ENCODE results near the gene R3HDM4.

R3HDM4 gene

DNA sequence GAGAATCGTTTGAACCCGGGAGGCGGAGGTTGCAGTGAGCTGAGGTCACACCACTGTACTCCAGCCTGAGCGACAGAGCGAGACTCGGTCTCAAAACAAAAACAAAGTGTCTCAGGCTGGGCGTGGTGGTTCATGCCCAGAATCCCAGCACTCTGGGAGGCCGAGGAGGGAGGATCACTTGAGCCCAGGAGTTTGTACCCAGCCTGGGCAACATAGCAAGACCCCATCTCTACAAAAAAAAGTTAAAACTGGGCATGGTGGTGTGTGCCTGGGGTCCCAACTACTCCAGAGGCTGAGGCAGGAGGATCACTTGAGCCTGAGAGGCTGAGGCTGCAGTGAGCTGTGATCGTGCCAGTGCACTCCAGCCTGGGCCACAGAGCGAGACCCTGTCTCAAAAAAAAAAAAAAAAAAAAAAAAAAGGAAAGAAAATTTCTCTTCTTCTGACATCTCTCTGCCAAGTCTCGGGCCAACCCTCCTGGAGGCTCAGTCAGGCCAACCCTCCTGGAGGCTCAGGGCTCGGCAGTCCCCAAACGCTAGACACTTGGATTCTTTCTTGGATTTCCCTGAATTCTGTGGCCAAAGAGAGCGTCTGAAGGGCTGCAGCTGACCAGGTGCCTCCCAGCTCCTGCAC, 39.1 kb upstream of the R3HDM4 start:
- Mint-ChIP-seq H3K27ac (no peak overlapping the region), H3K9me3 (no peaks in the 10 kb centered on the region), H3K36me3 (no peaks in the 10 kb centered on the region), H3K4me1 (peaks cover 7% of the 10 kb centered on the region), H3K4me3 (no peak overlapping the region), H3K27me3 (no peaks in the 10 kb centered on the region)

DNA sequence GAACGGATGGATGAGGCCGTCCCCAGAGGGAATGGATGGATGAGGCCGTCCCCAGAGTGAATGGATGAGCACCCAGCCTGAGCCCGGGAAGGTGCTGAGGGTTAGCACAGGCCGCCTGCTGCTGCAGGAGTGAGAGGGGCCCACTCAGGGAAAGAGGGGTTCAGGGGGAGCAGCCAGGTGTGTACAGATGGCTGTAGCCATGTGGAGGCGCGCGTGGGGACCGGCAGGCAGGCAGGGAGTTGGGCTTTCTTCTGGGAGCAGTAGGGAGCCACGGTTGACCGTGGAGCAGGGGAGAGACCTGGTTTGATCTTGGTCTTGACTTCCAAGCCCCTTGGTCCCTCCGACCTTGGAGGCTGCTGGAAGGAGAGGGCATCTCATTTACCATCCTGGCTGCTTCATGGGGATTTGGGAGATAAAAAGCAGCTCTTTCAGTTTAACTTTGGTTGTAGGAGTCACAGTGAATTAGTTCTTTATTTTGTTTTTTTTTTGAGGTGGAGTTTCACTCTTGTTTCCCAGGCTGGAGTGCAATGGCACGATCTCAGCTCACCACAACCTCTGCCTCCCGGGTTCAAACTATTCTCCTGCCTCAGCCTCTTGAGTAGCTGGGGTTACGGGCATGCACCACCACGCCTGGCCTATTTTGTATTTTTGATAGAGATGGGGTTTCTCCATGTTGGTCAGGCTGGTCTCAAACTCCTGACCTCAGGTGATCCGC, 37.5 kb upstream of the R3HDM4 start:
- no peak overlapping the region for H3K4me3 Mint-ChIP-seq
- peaks cover 7% of the 10 kb centered on the region for H3K4me1 Mint-ChIP-seq
- no peak overlapping the region for H3K27ac Mint-ChIP-seq
- no peaks in the 10 kb centered on the region for H3K9me3 Mint-ChIP-seq
- no peaks in the 10 kb centered on the region for H3K36me3 Mint-ChIP-seq
- H3K27me3 Mint-ChIP-seq = no peaks in the 10 kb centered on the region

DNA sequence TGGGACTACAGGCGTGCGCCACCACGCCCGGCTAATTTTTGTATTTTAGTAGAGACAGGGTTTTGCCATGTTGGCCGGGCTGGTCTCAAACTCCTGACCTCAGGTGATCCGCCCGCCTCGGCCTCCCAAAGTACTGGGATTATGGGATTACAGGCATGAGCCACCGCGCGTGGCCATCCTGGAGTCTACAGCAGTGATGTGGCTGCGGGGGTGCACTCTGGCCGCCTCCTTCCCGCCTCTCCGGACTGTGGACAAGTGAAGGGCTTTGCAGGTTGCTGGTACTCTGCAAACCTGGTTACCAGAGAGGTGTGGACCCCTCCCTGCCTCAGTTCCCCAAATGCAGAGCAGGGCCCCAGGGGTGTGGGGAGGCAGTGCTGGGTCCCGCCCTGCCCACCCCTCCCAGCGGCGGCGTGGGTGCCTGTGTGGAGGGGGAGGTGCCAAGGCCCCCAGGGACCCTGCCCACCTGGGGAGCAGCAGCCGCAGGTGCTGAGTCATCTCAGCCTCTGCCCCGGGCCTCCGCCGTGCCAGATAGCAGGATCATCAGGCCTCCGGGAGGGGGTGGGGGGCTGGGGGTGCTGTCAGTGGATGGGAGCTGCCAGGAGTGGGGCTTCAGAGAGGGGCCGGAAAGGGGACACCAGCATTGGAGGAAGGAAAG, 36.0 kb upstream of the R3HDM4 start:
- Mint-ChIP-seq H3K27me3 (no peaks in the 10 kb centered on the region), H3K36me3 (no peaks in the 10 kb centered on the region), H3K27ac (no peak overlapping the region), H3K9me3 (no peaks in the 10 kb centered on the region), H3K4me3 (no peak overlapping the region), H3K4me1 (peaks cover 7% of the 10 kb centered on the region)

DNA sequence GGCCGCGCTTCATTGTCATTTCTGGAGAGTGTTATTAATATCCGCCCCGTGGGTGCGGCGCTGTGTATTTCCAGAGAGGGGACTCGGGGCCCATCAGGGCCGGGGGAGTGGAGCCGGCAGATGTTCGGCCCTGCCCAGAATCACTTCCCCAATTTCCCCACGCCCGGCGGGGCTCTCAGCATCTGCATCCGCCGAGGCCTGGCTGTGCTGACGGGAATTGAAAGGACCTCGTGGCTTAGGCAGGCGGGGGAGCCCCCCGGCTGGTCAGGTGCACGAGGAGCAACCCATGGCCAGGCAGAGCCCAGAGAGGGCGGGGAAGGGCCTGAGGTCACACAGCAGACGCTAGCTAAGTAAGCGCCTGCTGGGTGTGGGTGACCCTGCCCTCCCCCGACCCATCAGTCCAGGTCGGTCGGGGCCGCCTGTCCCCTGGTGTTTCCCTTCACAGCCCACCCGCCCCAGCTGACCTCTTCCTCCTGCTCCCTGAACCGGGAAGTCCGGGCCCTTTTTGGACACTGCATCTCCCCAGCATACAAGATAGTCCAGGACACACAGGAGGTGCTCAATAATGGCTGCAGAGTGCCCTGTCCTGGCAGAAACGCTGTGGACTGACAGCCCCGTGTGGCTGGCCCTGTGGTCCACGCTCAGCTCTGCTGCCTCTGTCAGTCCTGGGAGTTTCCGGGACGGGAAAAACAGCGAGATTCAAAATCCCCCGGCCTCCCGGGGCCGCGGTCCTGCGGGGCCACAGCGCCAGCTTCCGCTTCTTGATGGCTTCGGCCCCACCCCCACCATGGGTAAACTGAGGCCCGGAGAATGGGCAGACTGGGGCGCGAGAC, 34.9 kb upstream of the R3HDM4 start:
- no peaks in the 10 kb centered on the region for H3K36me3 Mint-ChIP-seq
- no peak overlapping the region for H3K27ac Mint-ChIP-seq

DNA sequence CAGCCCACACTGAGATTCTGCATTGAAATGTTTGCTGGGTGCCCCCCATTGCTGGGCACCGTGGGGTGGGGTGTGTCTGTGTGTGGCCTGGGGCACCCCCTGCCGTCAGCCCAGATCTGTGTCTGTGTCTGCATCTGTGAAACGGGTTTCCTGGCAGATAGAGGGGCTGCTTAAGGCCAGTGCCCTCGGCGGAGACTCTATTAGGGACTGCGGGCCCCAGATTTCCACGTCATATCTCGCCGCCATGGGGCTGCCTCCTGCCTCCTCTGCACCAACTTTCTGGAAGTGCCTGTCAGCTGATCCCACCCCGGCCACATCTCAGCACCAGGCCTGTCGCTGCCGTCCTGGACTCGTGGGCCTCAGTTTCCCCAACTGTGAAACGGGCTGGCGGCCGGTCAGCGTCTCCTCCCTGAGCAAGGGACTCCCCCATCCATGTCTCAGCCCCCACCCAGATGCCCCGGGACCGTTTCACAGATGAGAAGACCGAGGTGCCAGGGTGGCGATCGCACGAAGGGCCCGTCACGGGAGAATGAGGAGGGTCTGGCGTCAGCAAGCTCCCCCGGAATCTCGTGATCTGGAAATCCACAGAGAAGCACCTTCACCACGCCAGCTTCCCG, 34.2 kb upstream of the R3HDM4 start:
- H3K36me3 Mint-ChIP-seq = no peaks in the 10 kb centered on the region
- H3K4me1 Mint-ChIP-seq = no peaks in the 10 kb centered on the region
- no peaks in the 10 kb centered on the region for H3K27me3 Mint-ChIP-seq
- H3K27ac Mint-ChIP-seq = no peak overlapping the region
- H3K9me3 Mint-ChIP-seq = no peaks in the 10 kb centered on the region
- no peak overlapping the region for H3K4me3 Mint-ChIP-seq

More for the DNA sequence above, 34.9 kb upstream of the R3HDM4 start:
- Mint-ChIP-seq H3K4me3 (no peak overlapping the region), H3K4me1 (no peaks in the 10 kb centered on the region), H3K27me3 (no peaks in the 10 kb centered on the region), H3K9me3 (no peaks in the 10 kb centered on the region)

DNA sequence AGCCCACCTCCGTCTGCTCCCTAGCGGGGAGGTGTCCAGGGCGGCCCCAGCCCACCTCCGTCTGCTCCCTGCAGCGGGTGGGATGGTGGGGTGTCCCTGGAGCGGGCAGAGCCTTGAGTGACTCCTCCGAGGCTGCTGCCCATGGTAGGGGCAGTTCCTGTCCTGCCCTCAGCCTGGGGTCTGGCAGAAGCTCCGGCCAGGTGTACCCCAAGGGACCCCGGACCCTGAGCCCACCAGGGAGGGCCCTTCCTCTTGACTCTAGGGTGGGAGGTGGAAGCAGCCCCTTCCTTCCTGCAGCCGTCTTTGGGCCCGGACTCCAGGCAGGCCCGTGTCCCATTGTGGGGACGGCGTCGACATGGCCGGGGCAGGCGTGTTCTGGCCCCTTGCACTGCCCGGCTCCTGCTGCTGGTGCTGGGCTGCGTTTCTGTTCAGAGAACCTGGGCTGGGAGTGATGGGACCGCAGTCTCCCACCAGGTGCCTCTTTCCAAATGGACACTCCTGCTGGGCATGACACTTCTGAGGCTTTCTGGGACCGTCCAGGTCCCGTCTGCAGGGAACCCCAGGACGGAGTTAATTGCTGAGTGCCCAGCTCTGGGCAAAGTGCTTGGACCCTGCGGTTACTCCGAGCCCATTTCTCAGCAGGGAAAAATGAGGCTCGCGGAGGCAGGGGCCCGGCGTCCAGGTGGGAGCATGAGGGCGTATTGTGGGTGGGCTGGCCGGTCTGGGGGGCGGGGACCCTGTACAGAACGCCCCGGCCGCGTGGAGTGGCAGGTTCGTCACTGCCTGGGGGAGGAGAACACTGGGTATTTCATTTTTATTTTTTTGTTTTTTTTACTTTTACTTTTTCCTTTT, 32.6 kb upstream of the R3HDM4 start:
- no peak overlapping the region for H3K4me3 Mint-ChIP-seq
- H3K9me3 Mint-ChIP-seq = no peaks in the 10 kb centered on the region
- H3K36me3 Mint-ChIP-seq = no peaks in the 10 kb centered on the region
- no peaks in the 10 kb centered on the region for H3K27me3 Mint-ChIP-seq
- H3K27ac Mint-ChIP-seq = no peak overlapping the region
- peaks cover 7% of the 10 kb centered on the region for H3K4me1 Mint-ChIP-seq

DNA sequence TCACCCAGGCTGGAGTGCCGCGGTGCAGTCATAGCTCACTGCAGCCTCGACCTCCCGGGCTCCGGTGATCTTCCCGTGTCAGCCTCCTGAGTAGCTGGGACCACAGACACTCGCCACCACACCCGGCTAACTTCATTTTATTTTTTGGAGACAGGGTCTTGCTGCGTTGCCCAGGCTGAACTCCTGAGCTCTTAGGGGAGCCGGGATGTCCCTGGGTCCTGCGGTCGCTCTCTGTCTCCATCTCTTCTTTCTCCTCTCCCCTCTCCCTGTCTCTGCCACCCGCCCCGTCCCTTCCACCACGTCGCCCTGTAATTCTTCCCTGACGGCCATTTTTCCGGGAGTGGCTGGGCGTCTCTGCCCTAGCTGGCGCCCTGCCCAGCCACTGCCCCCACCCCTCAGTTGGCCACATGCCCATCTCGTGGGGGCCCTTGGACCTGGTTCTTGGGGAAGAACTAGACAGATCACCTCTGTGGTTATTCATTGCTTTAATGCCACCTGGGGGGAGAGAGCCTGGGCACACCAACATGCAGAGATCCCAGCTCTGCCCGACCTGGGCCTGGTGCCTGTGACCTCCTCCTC, 31.7 kb upstream of the R3HDM4 start:
- no peaks in the 10 kb centered on the region for H3K36me3 Mint-ChIP-seq
- H3K27me3 Mint-ChIP-seq = no peaks in the 10 kb centered on the region
- H3K4me1 Mint-ChIP-seq = peaks cover 14% of the 10 kb centered on the region
- H3K4me3 Mint-ChIP-seq = no peak overlapping the region
- no peaks in the 10 kb centered on the region for H3K9me3 Mint-ChIP-seq
- H3K27ac Mint-ChIP-seq = no peak overlapping the region

DNA sequence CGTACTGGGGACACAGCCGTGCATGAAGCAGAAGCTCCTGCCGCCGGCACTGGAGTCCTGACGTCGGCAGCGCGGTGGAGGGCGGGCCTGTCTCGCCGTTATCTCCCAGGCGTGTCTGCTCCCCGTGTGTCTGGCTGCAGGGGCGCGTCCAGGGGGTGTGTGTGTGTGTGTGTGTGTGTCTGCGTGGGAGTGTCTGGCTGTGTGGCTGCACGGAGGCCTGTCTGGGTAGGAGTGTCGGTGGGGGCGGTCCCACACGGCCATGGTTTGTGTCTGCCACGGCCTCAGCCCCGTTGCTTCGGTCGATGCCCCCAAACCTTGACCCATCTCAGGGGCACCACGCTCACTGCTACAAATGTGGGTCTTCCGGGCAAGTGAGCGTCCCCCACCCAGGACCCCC, 31.1 kb upstream of the R3HDM4 start:
- peaks cover 20% of the 10 kb centered on the region for H3K4me1 Mint-ChIP-seq
- H3K27ac Mint-ChIP-seq = no peak overlapping the region
- no peaks in the 10 kb centered on the region for H3K27me3 Mint-ChIP-seq
- no peaks in the 10 kb centered on the region for H3K9me3 Mint-ChIP-seq
- H3K4me3 Mint-ChIP-seq = no peak overlapping the region
- no peaks in the 10 kb centered on the region for H3K36me3 Mint-ChIP-seq

DNA sequence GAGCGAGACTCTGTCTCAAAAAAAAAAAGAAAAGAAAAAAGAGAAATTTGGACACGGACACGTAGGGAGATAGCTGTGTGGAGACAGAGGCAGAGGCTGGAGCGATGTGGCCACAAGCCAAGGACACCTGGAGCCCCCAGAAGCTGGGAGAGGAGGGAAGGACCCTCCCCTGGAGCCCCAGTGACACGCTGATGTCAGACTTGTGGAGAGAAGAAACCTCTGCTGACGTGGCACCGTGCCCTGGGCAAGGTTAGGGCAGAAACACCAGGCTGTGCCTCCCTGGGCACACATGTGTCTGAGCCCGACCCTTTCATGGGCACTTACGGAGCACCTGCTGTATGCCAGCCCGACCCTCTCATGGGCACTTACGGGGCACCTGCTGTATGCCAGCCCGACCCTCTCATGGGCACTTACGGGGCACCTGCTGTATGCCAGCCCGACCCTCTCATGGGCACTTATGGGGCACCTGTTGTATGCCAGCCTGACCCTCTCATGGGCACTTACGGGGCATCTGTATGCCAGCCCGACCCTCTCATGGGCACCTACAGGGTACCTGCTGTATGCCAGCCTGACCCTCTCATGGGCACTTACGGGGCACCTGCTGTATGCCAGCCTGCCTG, 30.6 kb upstream of the R3HDM4 start:
- Mint-ChIP-seq H3K27ac (no peak overlapping the region), H3K36me3 (no peaks in the 10 kb centered on the region), H3K4me3 (no peak overlapping the region), H3K4me1 (peaks cover 20% of the 10 kb centered on the region), H3K27me3 (no peaks in the 10 kb centered on the region), H3K9me3 (no peaks in the 10 kb centered on the region)

DNA sequence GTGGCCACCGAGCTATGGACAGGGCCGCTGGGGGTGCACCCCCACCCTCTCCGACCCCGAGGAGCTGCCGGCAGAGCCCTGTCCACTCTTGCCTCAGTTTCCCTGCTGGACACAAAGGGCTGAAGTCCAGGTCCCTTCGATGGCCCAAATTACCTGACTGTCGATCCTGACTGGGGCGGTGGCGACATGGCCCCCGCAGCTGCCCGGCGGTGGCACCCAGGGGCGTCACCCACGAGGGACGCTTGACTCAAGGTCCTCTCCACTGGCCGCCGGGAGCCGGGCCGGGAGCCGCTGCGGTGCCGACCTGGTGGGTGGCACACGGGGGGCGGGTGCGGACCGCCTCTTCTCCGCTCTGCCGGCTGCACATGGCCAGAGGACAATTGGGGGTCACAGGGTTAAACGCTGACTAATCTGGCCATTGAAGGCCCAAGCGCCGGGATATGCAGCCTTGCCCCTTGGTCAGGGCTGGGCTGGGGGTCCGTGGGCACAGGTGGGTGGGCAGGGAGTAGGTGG, 29.2 kb upstream of the R3HDM4 start:
- no peaks in the 10 kb centered on the region for H3K27me3 Mint-ChIP-seq
- no peak overlapping the region for H3K27ac Mint-ChIP-seq
- H3K36me3 Mint-ChIP-seq = no peaks in the 10 kb centered on the region
- H3K9me3 Mint-ChIP-seq = no peaks in the 10 kb centered on the region
- H3K4me1 Mint-ChIP-seq = peaks cover 28% of the 10 kb centered on the region
- H3K4me3 Mint-ChIP-seq = no peak overlapping the region

DNA sequence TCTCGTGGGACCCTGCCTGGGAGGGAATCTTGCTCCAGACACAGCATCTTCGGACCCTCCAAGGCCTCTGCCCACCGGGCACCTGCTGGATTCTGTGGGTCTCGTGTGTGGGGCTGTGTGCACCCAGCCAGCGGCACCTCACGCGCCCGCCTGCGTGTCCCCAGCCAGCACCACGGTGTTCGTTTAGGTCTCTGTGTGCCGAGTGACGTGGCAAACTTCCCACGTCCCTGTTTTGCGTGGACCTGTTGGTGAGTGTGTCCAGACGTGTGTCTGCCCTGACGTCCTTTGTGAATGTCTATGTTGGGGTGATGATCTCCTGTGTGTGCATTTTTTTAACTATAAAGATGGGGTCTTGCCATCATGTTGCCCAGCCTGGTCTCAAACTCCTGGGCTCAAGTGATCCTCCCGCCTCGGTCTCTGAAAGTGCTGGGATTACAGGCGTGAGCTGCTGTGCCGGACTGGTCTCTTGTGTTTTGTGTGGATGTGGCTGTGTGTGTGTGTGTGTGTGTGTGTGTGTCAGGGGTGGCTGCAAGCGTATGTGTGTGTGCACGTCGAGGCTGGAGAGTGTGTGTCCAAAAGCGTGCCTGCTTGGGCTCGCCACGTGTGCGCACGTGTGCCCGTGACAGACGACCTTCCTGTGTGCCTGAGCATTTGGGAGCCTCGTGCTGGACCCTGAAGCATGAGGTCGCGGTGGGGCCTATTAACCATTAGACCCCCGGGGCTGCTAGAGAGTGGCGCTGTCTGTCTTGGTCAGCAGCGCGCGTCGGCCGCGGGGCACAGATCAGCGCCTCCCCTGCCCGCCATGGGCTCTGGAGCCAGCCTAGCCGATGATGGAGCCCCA, 28.5 kb upstream of the R3HDM4 start:
- Mint-ChIP-seq H3K4me1 (peaks cover 31% of the 10 kb centered on the region), H3K27me3 (no peaks in the 10 kb centered on the region), H3K4me3 (peak overlapping the region; percentile 79), H3K27ac (no peak overlapping the region), H3K9me3 (no peaks in the 10 kb centered on the region), H3K36me3 (no peaks in the 10 kb centered on the region)

DNA sequence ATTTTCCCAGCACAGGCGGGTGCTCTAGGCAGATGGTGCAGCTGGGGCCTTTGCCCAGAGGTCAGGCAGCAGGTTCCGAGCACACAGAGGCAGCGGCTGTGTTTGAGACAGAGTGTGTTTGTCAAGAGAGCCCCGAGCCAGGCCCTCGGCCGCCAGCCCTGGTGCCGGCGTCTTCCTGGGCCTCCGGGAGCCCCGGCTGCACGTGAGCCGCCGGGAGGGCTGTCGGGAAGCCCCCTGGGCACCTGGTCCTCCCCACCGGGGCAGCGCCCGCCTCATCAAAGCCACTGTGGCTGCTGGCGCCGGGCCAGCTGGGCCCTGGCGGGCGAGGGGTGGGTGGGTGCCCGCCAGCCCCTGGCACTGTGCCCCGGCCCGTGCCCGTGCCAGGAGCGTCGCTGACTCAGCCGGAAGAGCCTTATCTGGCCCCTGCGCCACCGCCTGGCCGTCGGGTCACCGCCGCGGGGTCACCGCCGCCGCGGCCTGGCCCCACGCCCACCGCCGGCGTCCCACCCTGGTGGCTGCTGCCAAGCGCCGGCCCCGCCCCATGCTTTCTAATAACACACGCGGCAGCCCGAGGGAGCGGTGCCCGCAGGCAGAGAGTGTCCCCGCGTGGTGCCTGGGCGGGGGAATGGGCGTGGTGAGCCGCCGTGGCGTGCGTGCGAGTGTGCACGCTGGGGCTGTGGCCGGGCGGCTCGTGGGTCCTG, 27.7 kb upstream of the R3HDM4 start:
- no peaks in the 10 kb centered on the region for H3K9me3 Mint-ChIP-seq
- H3K36me3 Mint-ChIP-seq = no peaks in the 10 kb centered on the region
- H3K4me1 Mint-ChIP-seq = peaks cover 31% of the 10 kb centered on the region
- H3K4me3 Mint-ChIP-seq = peak overlapping the region; percentile 84
- H3K27ac Mint-ChIP-seq = peak overlapping the region; percentile 82
- no peaks in the 10 kb centered on the region for H3K27me3 Mint-ChIP-seq

DNA sequence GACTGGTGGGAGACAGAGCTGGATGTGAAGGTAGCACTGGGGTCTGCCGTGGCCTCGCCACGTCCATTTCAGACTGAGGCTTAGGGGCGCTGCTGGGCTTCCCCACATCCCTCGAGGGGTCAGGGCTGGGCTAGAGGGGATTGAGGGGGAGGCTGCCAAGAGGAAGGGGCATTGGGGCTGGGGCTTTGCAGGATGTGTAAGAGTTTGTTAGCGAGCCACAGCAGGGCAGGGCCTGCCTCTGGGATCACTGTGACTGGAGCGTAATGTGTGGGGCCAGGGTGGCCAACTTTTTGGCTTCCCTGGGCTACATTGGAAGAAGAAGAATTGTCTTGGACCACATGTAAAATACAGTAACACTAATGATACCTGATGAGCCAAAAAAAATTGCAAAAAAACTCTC, 26.9 kb upstream of the R3HDM4 start:
- Mint-ChIP-seq H3K9me3 (no peaks in the 10 kb centered on the region), H3K4me1 (peaks cover 31% of the 10 kb centered on the region), H3K4me3 (peak overlapping the region; percentile 84), H3K27me3 (no peaks in the 10 kb centered on the region), H3K27ac (peak overlapping the region; percentile 82), H3K36me3 (no peaks in the 10 kb centered on the region)
